Measurements from ENCODE around the gene ABCB4. TPM values are rescaled to one million over a fixed set of nuclear protein-coding genes. Genes with fewer than 3 reads are reported as not detected.

ABCB4 gene
- total and polyA plus RNA-seq, 2 experiments from 2014 or later = 0.43 to 0.73 TPM

GRCh38 chr7:87459941-87460340 lies 15.5 kb downstream of the ABCB4 start:
- no peak for DNase-seq
- TF ChIP-seq EZH2phosphoT487 (IDR thresholded peaks at IDR 0.05; ENCODE audit: insufficient read depth, low read depth) (no peak), EZH2 (IDR thresholded peaks at IDR 0.05; ENCODE audit: insufficient read depth, poor library complexity, severe bottlenecking) (no peak)
- H3K36me3 ChIP-seq (ENCODE audit: low read depth) = no peaks in the 10 kb centered on the region
- H3K27ac ChIP-seq = no peak overlapping the region
- no peak overlapping the region for H3K4me3 ChIP-seq
- H3K9me2 ChIP-seq (ENCODE audit: insufficient read depth) = no peaks in the 10 kb centered on the region
- no peaks in the 10 kb centered on the region for H4K20me1 ChIP-seq (ENCODE audit: insufficient read depth)
- 83 to 85% methylated on average over 2 of the region's 2 CpGs for WGBS, 2 experiments (ENCODE audit: low coverage in 1 of 2, low lambda C conversion rate in 2 of 2, missing lambda C conversion rate in 2 of 2)
- H3K9me3 ChIP-seq (ENCODE audit: low read depth) = no peaks in the 10 kb centered on the region
- H3F3A ChIP-seq (ENCODE audit: insufficient read depth) = no peaks in the 10 kb centered on the region
- H2AFZ ChIP-seq = no peak overlapping the region
- in situ Hi-C loops (cut with MboI) = no loop called here
- H3K27me3 ChIP-seq (replicated peaks; ENCODE audit: insufficient read depth) = no peaks in the 10 kb centered on the region
- no peak overlapping the region for H3K9ac ChIP-seq
- H3K79me2 ChIP-seq (ENCODE audit: insufficient read depth) = no peaks in the 10 kb centered on the region
- no peaks in the 10 kb centered on the region for H3K4me1 ChIP-seq (ENCODE audit: insufficient read depth)
- H3K4me2 ChIP-seq (ENCODE audit: unreplicated experiment) = no peak overlapping the region

- Histone ChIP-seq H3K4me3 (no peak overlapping the region), H3K9ac (no peak overlapping the region), H3K79me2 (ENCODE audit: insufficient read depth) (no peaks in the 10 kb centered on the region), H4K20me1 (ENCODE audit: insufficient read depth) (no peaks in the 10 kb centered on the region), H3K27ac (no peak overlapping the region), H3K4me2 (ENCODE audit: unreplicated experiment) (no peak overlapping the region), H3K9me2 (ENCODE audit: insufficient read depth) (no peaks in the 10 kb centered on the region), H3F3A (ENCODE audit: insufficient read depth) (no peaks in the 10 kb centered on the region), H3K36me3 (ENCODE audit: low read depth) (no peaks in the 10 kb centered on the region), H2AFZ (no peak overlapping the region), H3K9me3 (ENCODE audit: low read depth) (no peaks in the 10 kb centered on the region), H3K27me3 (replicated peaks; ENCODE audit: insufficient read depth) (no peaks in the 10 kb centered on the region), H3K4me1 (ENCODE audit: insufficient read depth) (no peaks in the 10 kb centered on the region)
- TF ChIP-seq EZH2phosphoT487 (IDR thresholded peaks at IDR 0.05; ENCODE audit: insufficient read depth, low read depth) (no peak), EZH2 (IDR thresholded peaks at IDR 0.05; ENCODE audit: insufficient read depth, poor library complexity, severe bottlenecking) (no peak)
- in situ Hi-C loops (cut with MboI) = no loop called here
- DNase-seq = no peak
- 67 to 68% methylated on average over 3 of the region's 3 CpGs for WGBS, 2 experiments (ENCODE audit: low coverage in 1 of 2, low lambda C conversion rate in 2 of 2, missing lambda C conversion rate in 2 of 2)
These were observed 17.3 kb downstream of the ABCB4 start for GRCh38 chr7:87458148-87458547.

- TF ChIP-seq EZH2 (IDR thresholded peaks at IDR 0.05; ENCODE audit: insufficient read depth, poor library complexity, severe bottlenecking) (no peak), EZH2phosphoT487 (IDR thresholded peaks at IDR 0.05; ENCODE audit: insufficient read depth, low read depth) (no peak)
- Histone ChIP-seq H3K9ac (no peak overlapping the region), H3K4me2 (ENCODE audit: unreplicated experiment) (no peak overlapping the region), H3K27me3 (replicated peaks; ENCODE audit: insufficient read depth) (no peaks in the 10 kb centered on the region), H3K36me3 (ENCODE audit: low read depth) (no peaks in the 10 kb centered on the region), H3K79me2 (ENCODE audit: insufficient read depth) (no peaks in the 10 kb centered on the region), H3K9me3 (ENCODE audit: low read depth) (no peaks in the 10 kb centered on the region), H3F3A (ENCODE audit: insufficient read depth) (no peaks in the 10 kb centered on the region), H3K9me2 (ENCODE audit: insufficient read depth) (no peaks in the 10 kb centered on the region), H4K20me1 (ENCODE audit: insufficient read depth) (no peaks in the 10 kb centered on the region), H2AFZ (no peak overlapping the region), H3K4me1 (ENCODE audit: insufficient read depth) (no peaks in the 10 kb centered on the region), H3K27ac (no peak overlapping the region), H3K4me3 (no peak overlapping the region)
- WGBS, 2 experiments (ENCODE audit: low coverage in 1 of 2, low lambda C conversion rate in 2 of 2, missing lambda C conversion rate in 2 of 2) = 32 to 40% methylated on average over 2 of the region's 2 CpGs
- in situ Hi-C loops (cut with MboI) = no loop called here
- DNase-seq = no peak
These were observed 19.2 kb downstream of the ABCB4 start for GRCh38 chr7:87456247-87456646.

- Histone ChIP-seq H3K79me2 (ENCODE audit: insufficient read depth) (no peaks in the 10 kb centered on the region), H3K4me1 (ENCODE audit: insufficient read depth) (no peaks in the 10 kb centered on the region), H3F3A (ENCODE audit: insufficient read depth) (no peaks in the 10 kb centered on the region), H3K9ac (no peak overlapping the region), H3K36me3 (ENCODE audit: low read depth) (no peaks in the 10 kb centered on the region), H3K4me2 (ENCODE audit: unreplicated experiment) (no peak overlapping the region), H3K9me3 (ENCODE audit: low read depth) (no peaks in the 10 kb centered on the region), H3K4me3 (no peak overlapping the region), H3K27ac (no peak overlapping the region), H3K9me2 (ENCODE audit: insufficient read depth) (no peaks in the 10 kb centered on the region), H4K20me1 (ENCODE audit: insufficient read depth) (no peaks in the 10 kb centered on the region), H3K27me3 (replicated peaks; ENCODE audit: insufficient read depth) (no peaks in the 10 kb centered on the region), H2AFZ (no peak overlapping the region)
- TF ChIP-seq EZH2phosphoT487 (IDR thresholded peaks at IDR 0.05; ENCODE audit: insufficient read depth, low read depth) (no peak), EZH2 (IDR thresholded peaks at IDR 0.05; ENCODE audit: insufficient read depth, poor library complexity, severe bottlenecking) (no peak)
- in situ Hi-C loops (cut with MboI) = no loop called here
- DNase-seq = no peak
- whole genome bisulfite sequencing, 2 experiments (ENCODE audit: low coverage in 1 of 2, low lambda C conversion rate in 2 of 2, missing lambda C conversion rate in 2 of 2) = 87 to 91% methylated on average over 4 of the region's 4 CpGs
These were observed 23.2 kb downstream of the ABCB4 start for GRCh38 chr7:87452279-87452678.

- WGBS, 2 experiments (ENCODE audit: low coverage in 1 of 2, low lambda C conversion rate in 2 of 2, missing lambda C conversion rate in 2 of 2) = 89% methylated on average over 4 of the region's 4 CpGs
- no peaks in the 10 kb centered on the region for H3K36me3 ChIP-seq (ENCODE audit: low read depth)
- TF ChIP-seq EZH2 (IDR thresholded peaks at IDR 0.05; ENCODE audit: insufficient read depth, poor library complexity, severe bottlenecking) (no peak), EZH2phosphoT487 (IDR thresholded peaks at IDR 0.05; ENCODE audit: insufficient read depth, low read depth) (no peak)
- no peak for DNase-seq
- H3K27ac ChIP-seq = no peak overlapping the region
- H3K4me3 ChIP-seq = no peak overlapping the region
- H3K9me2 ChIP-seq (ENCODE audit: insufficient read depth) = no peaks in the 10 kb centered on the region
- no peak overlapping the region for H2AFZ ChIP-seq
- H3F3A ChIP-seq (ENCODE audit: insufficient read depth) = no peaks in the 10 kb centered on the region
- no peaks in the 10 kb centered on the region for H3K9me3 ChIP-seq (ENCODE audit: low read depth)
- no peak overlapping the region for H3K4me2 ChIP-seq (ENCODE audit: unreplicated experiment)
- no peaks in the 10 kb centered on the region for H3K79me2 ChIP-seq (ENCODE audit: insufficient read depth)
- H3K4me1 ChIP-seq (ENCODE audit: insufficient read depth) = no peaks in the 10 kb centered on the region
- no peaks in the 10 kb centered on the region for H3K27me3 ChIP-seq (replicated peaks; ENCODE audit: insufficient read depth)
- H4K20me1 ChIP-seq (ENCODE audit: insufficient read depth) = no peaks in the 10 kb centered on the region
- H3K9ac ChIP-seq = no peak overlapping the region
- in situ Hi-C loops (cut with MboI) = no loop called here
These were observed 24.3 kb downstream of the ABCB4 start for GRCh38 chr7:87451187-87451586.

Data from GM23248 (cell line).